NCI-H187 (cell line): Measurements from ENCODE around the gene FAM98C.
"Not testable (repeated sequence)": the region's sequence is repeated elsewhere in the genome, so short reads cannot be mapped to it uniquely, and the experiment has no call there.

Source experiments
- DNase-seq, 2 experiments: peaks; one replicate each; lab custom pipeline; 2025; lab: John Stamatoyannopoulos, UW

FAM98C gene

DNA sequence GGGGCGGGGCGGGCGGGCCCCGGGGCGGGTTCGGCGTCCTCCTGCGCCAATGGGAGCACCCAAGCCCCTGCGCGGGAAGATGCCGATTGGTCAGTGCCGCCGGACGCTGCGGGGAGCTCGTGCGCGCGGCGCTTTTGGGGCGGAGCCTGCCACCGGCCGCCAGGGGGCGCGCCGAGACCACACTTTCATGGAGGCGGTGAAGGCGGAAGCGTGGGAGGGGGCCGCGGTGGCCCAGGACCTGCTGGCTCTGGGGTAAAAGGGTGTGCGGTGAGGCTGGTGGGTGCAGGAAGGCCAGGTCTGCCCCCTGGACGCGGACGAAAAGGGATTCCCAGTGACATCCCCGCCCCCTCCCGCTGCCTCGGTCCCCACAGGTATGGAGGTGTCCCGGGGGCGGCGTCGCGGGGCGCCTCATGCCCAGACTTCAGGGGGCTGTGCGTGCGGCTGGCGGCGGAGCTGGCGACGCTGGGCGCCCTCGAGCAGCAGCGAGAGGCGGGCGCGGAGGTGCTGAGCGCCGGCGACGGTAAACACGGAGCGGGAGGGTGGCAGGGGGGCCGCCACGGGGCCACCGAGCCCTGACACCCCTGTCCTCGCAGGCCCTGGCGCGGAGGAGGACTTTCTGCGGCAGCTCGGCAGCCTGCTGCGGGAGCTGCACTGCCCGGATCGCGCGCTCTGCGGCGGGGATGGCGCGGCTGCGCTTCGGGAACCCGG is at the start of gene FAM98C:
FAM98C (plus strand) TSS at position 127 of the 708 bp plus-strand sequence; CDS start at position 188, 61 bp downstream.
- DNase-seq = peak; percentile 95 to 96

GRCh38 chr19:38355728-38356725 is 46.9 kb upstream of the FAM98C start:
- no peak for DNase-seq

GRCh38 chr19:38358071-38358470 is 44.8 kb upstream of the FAM98C start:
- DNase-seq = no peak

- no peak for DNase-seq
These were observed 43.5 kb upstream of the FAM98C start for GRCh38 chr19:38359242-38360021.

DNA sequence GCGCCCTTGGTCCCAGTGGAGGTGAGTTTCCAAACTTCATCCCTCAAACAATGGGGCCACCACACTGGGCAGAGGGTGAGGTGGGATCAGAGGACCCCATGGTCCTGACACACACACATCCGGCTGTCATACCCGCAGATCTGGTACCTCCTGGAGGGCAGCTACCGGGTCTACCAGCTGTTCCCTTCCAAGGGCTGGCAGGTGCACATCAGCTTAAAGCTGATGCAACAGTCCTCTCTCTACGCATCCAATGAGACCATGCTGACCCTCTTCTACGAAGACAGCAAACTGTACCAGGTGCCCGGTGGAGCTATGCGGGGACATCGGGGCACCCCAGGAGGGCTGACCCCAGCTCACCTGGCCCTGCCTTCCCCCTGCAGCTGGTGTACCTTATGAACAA is 42.5 kb upstream of the FAM98C start:
- DNase-seq = no peak

DNA sequence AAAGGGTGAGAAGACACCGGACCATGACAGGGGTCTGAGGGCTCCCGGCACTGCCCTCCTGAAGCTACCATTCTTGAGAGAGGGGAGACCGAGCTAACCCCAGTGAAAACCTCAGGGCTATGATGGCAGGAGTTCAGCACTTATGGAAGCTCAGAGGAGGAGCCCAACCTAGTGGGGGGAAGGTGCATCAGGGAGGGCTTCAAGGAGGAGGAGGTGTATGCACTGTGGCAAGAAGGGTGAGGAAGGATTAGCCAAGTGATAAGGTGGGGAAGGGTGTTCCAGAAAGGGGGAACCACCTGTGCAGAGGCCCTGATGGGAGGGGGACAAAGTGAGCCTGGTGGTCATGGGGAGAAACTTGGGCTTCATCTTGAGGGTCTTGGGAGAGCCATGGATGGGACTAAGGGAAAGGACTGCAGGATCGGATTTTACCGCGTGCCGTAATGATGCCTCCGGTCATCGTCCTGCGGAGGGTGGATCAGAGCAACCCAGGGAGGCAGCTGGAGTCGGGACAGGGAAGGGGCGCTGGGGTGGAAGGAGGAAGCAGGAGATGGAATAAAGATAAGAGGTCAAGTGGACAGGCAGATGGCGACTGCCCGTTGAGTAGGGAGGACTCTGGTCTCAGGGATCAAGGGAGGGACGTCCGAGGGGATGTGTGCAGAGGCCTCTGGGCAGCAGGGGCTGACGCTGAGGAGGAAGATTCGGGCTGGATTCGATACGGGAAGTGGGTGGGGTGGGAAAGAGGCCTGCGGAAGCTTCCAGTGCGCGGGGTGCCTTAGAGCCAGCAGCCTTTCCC is 41.9 kb upstream of the FAM98C start:
- DNase-seq = no peak

DNA sequence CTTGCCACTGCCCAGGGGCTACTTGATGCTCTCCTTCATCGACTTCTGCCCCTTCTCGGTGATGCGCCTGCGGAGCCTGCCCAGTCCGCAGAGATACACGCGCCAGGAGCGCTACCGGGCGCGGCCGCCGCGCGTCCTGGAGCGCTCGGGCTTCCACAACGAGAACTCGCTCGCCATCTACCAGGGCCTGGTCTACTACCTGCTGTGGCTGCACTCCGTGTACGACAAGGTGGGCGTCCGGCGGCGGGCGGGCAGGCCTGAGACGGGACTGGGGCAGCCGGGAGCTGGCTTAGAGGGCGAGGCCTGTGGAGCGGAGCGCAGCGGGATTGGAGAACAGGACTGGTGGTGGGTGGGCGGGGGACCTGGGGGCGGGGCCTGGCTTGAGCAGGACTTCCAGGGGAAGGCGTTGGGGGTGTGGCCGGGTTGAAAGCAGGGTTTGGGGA is 41.2 kb upstream of the FAM98C start:
- peak; percentile 75 to 87 for DNase-seq

GRCh38 chr19:38362076-38362945 is 40.6 kb upstream of the FAM98C start:
- DNase-seq = peak; percentile 75 to 82

DNA sequence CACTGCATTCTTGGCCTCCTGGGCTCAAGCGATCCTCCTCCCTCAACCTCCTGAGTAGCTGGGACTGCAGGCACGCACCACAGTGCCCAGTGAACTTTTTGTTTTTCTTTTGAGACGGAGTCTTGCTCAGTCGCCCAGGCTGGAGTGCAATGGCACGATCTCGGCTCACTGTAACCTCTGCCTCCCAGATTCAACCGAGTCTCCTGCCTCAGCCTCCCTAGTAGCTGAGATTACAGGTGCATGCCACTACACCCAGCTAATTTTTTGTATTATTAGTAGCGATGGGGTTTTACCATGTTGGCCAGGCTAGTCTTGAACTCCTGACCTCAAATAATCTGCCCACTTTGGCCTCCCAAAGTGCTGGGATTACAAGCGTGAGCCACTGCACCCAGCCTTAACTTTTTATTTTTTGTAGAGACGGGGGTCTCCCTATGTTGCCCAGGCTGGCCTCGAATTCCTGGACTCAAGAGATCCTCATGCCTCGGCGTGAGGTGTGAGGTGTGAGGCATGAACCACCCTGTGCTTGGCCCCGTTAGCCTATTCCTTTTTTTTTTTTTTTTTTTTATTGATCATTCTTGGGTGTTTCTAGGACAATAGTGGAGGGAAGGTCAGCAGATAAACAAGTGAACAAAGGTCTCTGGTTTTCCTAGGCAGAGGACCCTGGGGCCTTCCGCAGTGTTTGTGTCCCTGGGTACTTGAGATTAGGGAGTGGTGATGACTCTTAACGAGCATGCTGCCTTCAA is 39.8 kb upstream of the FAM98C start:
- not testable (repeated sequence) for DNase-seq

GRCh38 chr19:38367041-38367440 is 35.9 kb upstream of the FAM98C start:
- no peak for DNase-seq

- no peak for DNase-seq
These were observed 33.3 kb upstream of the FAM98C start for GRCh38 chr19:38369584-38369983.

GRCh38 chr19:38370299-38370698 is 32.6 kb upstream of the FAM98C start:
- DNase-seq = no peak

DNA sequence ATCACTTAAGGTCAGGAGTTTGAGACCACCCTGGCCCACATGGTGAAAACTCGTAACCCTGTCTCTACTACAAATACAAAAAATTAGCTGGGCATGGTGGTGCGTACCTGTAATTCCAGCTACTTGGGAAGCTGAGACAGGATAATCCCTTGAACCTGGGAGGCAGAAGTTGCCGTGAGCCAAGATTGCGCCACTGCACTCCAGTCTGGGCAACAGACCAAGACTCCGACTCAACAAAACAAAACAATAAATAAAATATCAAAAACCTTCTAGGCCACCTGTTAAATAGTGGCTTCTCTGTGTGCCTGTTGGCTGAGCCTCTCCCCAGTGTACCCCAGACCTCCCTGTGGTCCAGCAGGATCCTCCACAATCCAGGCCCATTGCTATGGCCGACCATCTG is 31.8 kb upstream of the FAM98C start:
- no peak for DNase-seq

GRCh38 chr19:38373907-38374331 is 29.0 kb upstream of the FAM98C start:
- no peak for DNase-seq

DNA sequence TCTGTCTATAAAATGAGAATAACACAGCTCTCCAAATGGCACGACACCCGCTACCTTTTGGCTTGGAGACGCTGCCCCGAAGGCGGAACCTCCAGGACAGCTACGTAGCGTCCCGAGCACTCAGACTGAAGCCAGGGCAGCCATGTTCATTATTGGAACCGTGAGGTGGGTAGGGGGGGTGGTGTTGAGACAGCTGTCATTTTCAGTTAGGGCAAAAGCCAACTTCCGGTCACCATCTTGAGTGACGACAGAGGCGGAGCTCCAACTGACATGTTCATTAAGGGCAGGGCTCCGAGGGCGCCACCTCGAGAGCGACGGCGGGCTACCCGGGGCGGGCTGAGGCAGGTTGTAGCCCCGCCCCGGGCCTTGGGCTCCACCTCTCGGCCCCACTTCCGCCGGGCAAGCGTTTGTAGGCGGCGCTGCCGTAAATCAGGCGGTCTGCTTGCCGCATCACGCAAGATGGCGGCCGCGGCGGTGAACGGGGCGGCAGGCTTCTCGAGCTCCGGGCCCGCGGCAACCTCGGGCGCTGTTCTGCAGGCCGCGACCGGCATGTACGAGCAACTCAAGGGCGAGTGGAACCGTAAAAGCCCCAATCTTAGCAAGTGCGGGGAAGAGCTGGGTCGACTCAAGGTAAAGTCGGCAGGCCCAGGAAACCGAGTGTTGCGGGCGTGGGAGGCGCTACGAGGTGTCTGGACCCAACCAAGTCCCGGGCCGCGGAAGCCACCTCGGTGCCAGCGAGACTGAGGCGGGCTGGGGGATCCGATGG is 28.4 kb upstream of the FAM98C start, which contains the start of gene PSMD8:
PSMD8 (plus strand) TSS at position 240 of the 766 bp plus-strand sequence; CDS start at position 271, 31 bp downstream.
- DNase-seq = peak; percentile 98 to 99

DNA sequence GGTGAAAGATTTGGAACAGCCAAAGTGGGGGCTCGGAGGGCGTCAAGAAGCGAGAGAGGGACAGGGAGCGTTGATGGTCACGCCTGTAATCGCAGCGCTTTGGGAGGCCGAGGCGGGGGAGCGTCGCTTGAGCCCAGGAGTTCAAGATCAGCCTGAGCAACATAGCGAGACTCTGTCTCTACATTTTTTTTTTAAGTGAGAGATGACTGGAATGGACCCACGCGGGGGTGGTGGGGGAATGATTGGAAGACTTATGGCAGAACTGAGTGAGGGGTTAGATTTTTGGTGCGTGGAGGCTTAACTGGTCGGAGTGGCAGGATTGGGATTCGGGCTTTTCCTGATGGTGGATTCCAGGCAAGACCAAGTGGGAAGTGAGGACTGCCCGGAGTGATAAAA is 27.8 kb upstream of the FAM98C start:
- no peak for DNase-seq

- no peak for DNase-seq
These were observed 27.1 kb upstream of the FAM98C start for GRCh38 chr19:38375748-38376147.

DNA sequence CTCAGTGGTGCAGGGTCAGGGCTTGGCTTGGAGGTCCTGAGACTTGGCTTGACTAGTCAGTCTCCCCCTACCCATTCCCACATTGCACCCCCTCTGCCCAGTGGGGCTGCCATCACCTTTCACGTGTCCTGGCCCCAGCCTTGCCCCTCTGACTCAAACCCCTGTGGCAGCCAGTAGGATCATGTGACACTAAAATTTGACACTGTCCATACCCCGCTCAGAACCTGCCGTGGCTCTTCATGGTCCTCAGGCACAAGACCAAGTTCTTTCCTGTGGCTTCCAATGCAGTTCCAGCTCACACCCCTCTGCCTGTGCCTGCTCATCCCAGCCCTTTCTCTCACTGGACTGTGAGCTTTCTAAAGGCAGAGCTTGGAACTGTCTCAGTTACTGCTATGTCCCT is 26.3 kb upstream of the FAM98C start:
- no peak for DNase-seq

DNA sequence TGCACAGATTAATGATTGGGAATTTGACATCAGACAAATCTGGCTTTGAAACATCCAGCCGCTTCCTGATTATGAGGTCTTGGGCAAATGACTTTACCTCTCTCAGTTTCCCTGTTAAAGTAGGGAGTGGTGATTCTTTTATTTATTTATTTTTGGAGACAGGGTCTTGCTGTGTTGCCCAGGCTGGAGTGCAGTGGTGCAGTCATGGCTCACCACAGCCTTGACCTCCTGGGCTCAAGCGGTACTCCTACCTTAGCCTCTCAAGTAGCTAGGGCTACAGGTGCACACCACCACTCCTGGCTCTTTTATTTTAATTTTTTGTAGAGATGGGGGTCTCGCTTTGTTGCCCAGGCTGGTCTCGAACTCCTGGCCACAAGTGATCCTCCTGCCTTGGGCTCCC is 25.8 kb upstream of the FAM98C start:
- DNase-seq = no peak
